ENCODE measurements around the gene ABCA3.

ABCA3 gene

GRCh38 chr16:2235234-2235651 lies 105.3 kb downstream of the ABCA3 start:
- Histone ChIP-seq H3K27me3 (no peaks in the 10 kb centered on the region), H3K4me1 (no peaks in the 10 kb centered on the region), H3K36me3 (peaks cover 52% of the 10 kb centered on the region), H3K9me3 (no peaks in the 10 kb centered on the region), H3K4me3 (ENCODE audit: low read depth, low read length) (no peak overlapping the region)
- DNase-seq, result no peak
- TF ChIP-seq CTCF (IDR thresholded peaks at IDR 0.05; ENCODE audit: low read depth, low read length), result no peak

GRCh38 chr16:2234813-2235170 lies 105.7 kb downstream of the ABCA3 start:
- Histone ChIP-seq H3K4me1 (no peaks in the 10 kb centered on the region), H3K27me3 (no peaks in the 10 kb centered on the region), H3K9me3 (no peaks in the 10 kb centered on the region), H3K36me3 (peaks cover 54% of the 10 kb centered on the region), H3K4me3 (ENCODE audit: low read depth, low read length) (no peak overlapping the region)
- TF ChIP-seq CTCF (IDR thresholded peaks at IDR 0.05; ENCODE audit: low read depth, low read length), result no peak
- no peak for DNase-seq

GRCh38 chr16:2233872-2234812 lies 106.4 kb downstream of the ABCA3 start:
- Histone ChIP-seq H3K4me1 (no peaks in the 10 kb centered on the region), H3K9me3 (no peaks in the 10 kb centered on the region), H3K4me3 (ENCODE audit: low read depth, low read length) (no peak overlapping the region), H3K36me3 (peaks cover 61% of the 10 kb centered on the region), H3K27me3 (no peaks in the 10 kb centered on the region)
- TF ChIP-seq CTCF (IDR thresholded peaks at IDR 0.05; ENCODE audit: low read depth, low read length), result no peak
- DNase-seq, result no peak

GRCh38 chr16:2233046-2233775 lies 107.3 kb downstream of the ABCA3 start:
- DNase-seq, result no peak
- H3K9me3 ChIP-seq, result no peaks in the 10 kb centered on the region
- no peaks in the 10 kb centered on the region for H3K27me3 ChIP-seq
- H3K4me3 ChIP-seq (ENCODE audit: low read depth, low read length), result no peak overlapping the region
- H3K36me3 ChIP-seq, result peaks cover 70% of the 10 kb centered on the region
- no peak for TF ChIP-seq CTCF (IDR thresholded peaks at IDR 0.05; ENCODE audit: low read depth, low read length)
- H3K4me1 ChIP-seq, result no peaks in the 10 kb centered on the region

GRCh38 chr16:2232094-2232990 lies 108.2 kb downstream of the ABCA3 start:
- Histone ChIP-seq H3K4me1 (no peaks in the 10 kb centered on the region), H3K36me3 (peaks cover 71% of the 10 kb centered on the region), H3K27me3 (no peaks in the 10 kb centered on the region), H3K4me3 (ENCODE audit: low read depth, low read length) (no peak overlapping the region), H3K9me3 (no peaks in the 10 kb centered on the region)
- no peak for DNase-seq
- TF ChIP-seq CTCF (IDR thresholded peaks at IDR 0.05; ENCODE audit: low read depth, low read length), result no peak

Data from BE2C (cell line).